ENCODE data around the gene TNFSF13. TPM values are rescaled to one million over a fixed set of nuclear protein-coding genes. Genes with fewer than 3 reads are reported as not detected.

The TNFSF13 gene
- total and polyA plus RNA-seq, 2 of the 8 experiments (the other 6 are each of a cell fraction or from before 2014, with no cell fraction given), result 2.1 to 2.6 TPM

DNA sequence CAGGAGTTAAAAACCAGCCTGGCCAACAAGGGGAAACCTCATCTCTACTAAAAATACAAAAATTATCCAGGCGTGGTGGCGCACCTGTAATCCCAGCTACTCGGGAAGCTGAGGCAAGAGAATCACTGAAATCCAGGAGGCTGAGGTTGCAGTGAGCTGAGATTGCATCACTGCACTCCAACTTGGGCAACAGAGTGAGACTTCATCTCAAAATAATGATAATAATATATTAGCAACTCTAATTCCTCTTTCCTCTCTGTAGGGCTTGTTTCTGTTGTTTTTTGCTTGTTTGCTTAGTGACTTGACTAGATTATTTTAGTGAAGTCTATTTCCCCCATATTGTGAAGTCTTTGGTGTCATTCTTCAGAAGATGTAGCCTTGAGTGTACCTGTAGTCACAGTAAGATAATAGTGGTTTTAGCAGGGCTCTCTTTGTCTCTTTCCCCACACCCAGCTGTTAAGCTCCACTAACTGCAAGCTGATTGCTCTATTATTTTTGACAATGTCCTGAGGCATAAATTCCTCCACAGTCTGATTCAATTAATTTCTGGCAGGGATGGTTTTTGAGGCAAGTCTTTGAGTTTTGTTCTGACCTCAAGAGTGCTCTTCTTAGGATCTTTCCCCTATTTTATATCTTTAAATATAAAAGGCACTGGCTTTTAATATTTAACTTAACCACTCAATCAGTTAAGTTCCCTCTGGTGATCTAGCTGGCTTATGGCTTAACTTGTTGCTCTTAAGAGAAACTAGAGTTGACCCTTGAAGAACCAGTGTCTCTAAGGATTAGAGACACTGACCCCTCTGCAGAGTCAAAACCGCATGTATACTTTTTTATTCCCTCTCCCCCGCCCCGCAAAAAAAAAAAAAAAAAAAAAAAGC, 28.3 kb upstream of the TNFSF13 start (continued):
- TF ChIP-seq, protein P1, sequence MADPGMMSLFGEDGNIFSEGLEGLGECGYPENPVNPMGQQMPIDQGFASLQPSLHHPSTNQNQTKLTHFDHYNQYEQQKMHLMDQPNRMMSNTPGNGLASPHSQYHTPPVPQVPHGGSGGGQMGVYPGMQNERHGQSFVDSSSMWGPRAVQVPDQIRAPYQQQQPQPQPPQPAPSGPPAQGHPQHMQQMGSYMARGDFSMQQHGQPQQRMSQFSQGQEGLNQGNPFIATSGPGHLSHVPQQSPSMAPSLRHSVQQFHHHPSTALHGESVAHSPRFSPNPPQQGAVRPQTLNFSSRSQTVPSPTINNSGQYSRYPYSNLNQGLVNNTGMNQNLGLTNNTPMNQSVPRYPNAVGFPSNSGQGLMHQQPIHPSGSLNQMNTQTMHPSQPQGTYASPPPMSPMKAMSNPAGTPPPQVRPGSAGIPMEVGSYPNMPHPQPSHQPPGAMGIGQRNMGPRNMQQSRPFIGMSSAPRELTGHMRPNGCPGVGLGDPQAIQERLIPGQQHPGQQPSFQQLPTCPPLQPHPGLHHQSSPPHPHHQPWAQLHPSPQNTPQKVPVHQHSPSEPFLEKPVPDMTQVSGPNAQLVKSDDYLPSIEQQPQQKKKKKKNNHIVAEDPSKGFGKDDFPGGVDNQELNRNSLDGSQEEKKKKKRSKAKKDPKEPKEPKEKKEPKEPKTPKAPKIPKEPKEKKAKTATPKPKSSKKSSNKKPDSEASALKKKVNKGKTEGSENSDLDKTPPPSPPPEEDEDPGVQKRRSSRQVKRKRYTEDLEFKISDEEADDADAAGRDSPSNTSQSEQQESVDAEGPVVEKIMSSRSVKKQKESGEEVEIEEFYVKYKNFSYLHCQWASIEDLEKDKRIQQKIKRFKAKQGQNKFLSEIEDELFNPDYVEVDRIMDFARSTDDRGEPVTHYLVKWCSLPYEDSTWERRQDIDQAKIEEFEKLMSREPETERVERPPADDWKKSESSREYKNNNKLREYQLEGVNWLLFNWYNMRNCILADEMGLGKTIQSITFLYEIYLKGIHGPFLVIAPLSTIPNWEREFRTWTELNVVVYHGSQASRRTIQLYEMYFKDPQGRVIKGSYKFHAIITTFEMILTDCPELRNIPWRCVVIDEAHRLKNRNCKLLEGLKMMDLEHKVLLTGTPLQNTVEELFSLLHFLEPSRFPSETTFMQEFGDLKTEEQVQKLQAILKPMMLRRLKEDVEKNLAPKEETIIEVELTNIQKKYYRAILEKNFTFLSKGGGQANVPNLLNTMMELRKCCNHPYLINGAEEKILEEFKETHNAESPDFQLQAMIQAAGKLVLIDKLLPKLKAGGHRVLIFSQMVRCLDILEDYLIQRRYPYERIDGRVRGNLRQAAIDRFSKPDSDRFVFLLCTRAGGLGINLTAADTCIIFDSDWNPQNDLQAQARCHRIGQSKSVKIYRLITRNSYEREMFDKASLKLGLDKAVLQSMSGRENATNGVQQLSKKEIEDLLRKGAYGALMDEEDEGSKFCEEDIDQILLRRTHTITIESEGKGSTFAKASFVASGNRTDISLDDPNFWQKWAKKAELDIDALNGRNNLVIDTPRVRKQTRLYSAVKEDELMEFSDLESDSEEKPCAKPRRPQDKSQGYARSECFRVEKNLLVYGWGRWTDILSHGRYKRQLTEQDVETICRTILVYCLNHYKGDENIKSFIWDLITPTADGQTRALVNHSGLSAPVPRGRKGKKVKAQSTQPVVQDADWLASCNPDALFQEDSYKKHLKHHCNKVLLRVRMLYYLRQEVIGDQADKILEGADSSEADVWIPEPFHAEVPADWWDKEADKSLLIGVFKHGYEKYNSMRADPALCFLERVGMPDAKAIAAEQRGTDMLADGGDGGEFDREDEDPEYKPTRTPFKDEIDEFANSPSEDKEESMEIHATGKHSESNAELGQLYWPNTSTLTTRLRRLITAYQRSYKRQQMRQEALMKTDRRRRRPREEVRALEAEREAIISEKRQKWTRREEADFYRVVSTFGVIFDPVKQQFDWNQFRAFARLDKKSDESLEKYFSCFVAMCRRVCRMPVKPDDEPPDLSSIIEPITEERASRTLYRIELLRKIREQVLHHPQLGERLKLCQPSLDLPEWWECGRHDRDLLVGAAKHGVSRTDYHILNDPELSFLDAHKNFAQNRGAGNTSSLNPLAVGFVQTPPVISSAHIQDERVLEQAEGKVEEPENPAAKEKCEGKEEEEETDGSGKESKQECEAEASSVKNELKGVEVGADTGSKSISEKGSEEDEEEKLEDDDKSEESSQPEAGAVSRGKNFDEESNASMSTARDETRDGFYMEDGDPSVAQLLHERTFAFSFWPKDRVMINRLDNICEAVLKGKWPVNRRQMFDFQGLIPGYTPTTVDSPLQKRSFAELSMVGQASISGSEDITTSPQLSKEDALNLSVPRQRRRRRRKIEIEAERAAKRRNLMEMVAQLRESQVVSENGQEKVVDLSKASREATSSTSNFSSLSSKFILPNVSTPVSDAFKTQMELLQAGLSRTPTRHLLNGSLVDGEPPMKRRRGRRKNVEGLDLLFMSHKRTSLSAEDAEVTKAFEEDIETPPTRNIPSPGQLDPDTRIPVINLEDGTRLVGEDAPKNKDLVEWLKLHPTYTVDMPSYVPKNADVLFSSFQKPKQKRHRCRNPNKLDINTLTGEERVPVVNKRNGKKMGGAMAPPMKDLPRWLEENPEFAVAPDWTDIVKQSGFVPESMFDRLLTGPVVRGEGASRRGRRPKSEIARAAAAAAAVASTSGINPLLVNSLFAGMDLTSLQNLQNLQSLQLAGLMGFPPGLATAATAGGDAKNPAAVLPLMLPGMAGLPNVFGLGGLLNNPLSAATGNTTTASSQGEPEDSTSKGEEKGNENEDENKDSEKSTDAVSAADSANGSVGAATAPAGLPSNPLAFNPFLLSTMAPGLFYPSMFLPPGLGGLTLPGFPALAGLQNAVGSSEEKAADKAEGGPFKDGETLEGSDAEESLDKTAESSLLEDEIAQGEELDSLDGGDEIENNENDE (IDR thresholded peaks at IDR 0.05; ENCODE audit: insufficient replicate concordance, low read length), result no peak
- TF ChIP-seq KDM5A (IDR thresholded peaks at IDR 0.05; ENCODE audit: low read length) (no peak), TAF7 (optimal IDR thresholded peaks at IDR 0.05; ENCODE audit: borderline replicate concordance, low read depth, low read length) (no peak), SP4 (IDR thresholded peaks at IDR 0.05; ENCODE audit: low read length) (no peak), RBBP5 (IDR thresholded peaks at IDR 0.05; ENCODE audit: borderline replicate concordance, low read depth, low read length) (no peak), NRF1 (IDR thresholded peaks at IDR 0.05; ENCODE audit: low read depth, low read length) (no peak)
- TF ChIP-seq, protein P2, sequence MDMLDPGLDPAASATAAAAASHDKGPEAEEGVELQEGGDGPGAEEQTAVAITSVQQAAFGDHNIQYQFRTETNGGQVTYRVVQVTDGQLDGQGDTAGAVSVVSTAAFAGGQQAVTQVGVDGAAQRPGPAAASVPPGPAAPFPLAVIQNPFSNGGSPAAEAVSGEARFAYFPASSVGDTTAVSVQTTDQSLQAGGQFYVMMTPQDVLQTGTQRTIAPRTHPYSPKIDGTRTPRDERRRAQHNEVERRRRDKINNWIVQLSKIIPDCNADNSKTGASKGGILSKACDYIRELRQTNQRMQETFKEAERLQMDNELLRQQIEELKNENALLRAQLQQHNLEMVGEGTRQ (IDR thresholded peaks at IDR 0.05; ENCODE audit: low read length), result no peak

Data from H1 (cell line).